Activated T-helper 1 cell treated with anti-CD3 and anti-CD28 coated beads, Interleukin-12 subunit alpha, Interleukin-12 subunit beta, Interleukin-2, Interleukin-4 antibody, amounts not matched to agents 30 ng/mL and 10 ng/mL and 1 ng/mL, durations not matched to agents 14 hours and 24 hours and 36 hours (primary cell): ENCODE measurements around the gene PSD4. TPM values are rescaled to one million over a fixed set of nuclear protein-coding genes. Genes with fewer than 3 reads are reported as not detected.

Source experiments
- DNase-seq: peaks from one replicate; pipeline ENCODE4 v3.0.0; 2021; ENCODE audit warnings: low spot score
- H3K27ac Mint-ChIP-seq: one replicate; pipeline ENCODE4 v1.8.0; 2021; ENCODE audit warnings: mild to moderate bottlenecking, mixed read lengths
- H3K27me3 Mint-ChIP-seq: one replicate; pipeline ENCODE4 v1.8.0; 2022; ENCODE audit warnings: mild to moderate bottlenecking, moderate library complexity, mixed read lengths; ENCODE audit not compliant: insufficient read depth
- H3K36me3 Mint-ChIP-seq: one replicate; pipeline ENCODE4 v1.8.0; 2021; ENCODE audit warnings: low read depth, mixed read lengths
- H3K4me1 Mint-ChIP-seq: one replicate; pipeline ENCODE4 v1.8.0; 2021; ENCODE audit warnings: low read depth, mixed read lengths
- H3K4me3 Mint-ChIP-seq: one replicate; pipeline ENCODE4 v1.8.0; 2021; ENCODE audit warnings: mild to moderate bottlenecking, moderate library complexity, mixed read lengths
- H3K9me3 Mint-ChIP-seq: one replicate; pipeline ENCODE4 v1.8.0; 2021; ENCODE audit warnings: mixed read lengths
- intact Hi-C: fragments of 100-400 bp; cut with micrococcal nuclease; formaldehyde crosslinking; loops from one replicate; pipeline ENCODE4 v1.15.1; 2024
- total RNA-seq: library from RNA; stranded (reverse); gene quantifications from 2 replicates; pipeline ENCODE4 v1.2.3, GENCODE V29; 2022

The PSD4 gene
- total RNA-seq, 1 donor from 2014 or later, result 257 TPM

- no peak for DNase-seq
- peaks cover 40% of the 10 kb centered on the region for H3K4me1 Mint-ChIP-seq
- intact Hi-C loops, result loop anchor here (5.0 kb wide), 2 partner anchors 118 to 258 kb away; no protein-coding TSS in a partner anchor
- H3K27me3 Mint-ChIP-seq, result peaks cover 2% of the 10 kb centered on the region
- no peak overlapping the region for H3K27ac Mint-ChIP-seq
- H3K9me3 Mint-ChIP-seq, result no peaks in the 10 kb centered on the region
- H3K4me3 Mint-ChIP-seq, result no peak overlapping the region
- H3K36me3 Mint-ChIP-seq, result no peaks in the 10 kb centered on the region
These were observed 39.1 kb upstream of the PSD4 start for GRCh38 chr2:113134717-113135116.

DNA sequence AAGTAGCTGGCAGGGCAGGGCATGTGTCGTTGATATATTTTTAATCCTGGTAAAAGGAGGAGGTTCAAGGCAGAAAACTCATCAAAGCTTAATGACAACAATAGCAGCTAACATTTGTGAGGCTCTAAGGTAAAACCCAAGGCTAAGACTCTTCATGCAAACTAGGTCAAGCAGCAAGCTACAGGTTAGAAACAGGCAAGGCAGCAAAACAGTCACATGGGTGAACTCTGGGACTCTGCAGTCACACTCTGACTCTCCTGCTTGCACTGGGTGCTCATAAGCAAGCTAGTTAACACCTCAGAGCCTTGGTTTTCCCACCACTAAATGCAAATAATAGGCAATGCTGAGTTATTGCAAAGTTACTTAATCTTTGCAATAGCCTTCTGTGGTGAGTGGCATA is 38.5 kb upstream of the PSD4 start:
- intact Hi-C loops, result loop anchor here (5.0 kb wide), 2 partner anchors 117 to 257 kb away; no protein-coding TSS in a partner anchor
- no peak for DNase-seq
- H3K9me3 Mint-ChIP-seq, result no peaks in the 10 kb centered on the region
- H3K36me3 Mint-ChIP-seq, result no peaks in the 10 kb centered on the region
- H3K4me3 Mint-ChIP-seq, result no peak overlapping the region
- H3K4me1 Mint-ChIP-seq, result peaks cover 40% of the 10 kb centered on the region
- no peak overlapping the region for H3K27ac Mint-ChIP-seq
- H3K27me3 Mint-ChIP-seq, result peaks cover 2% of the 10 kb centered on the region

- no peaks in the 10 kb centered on the region for H3K9me3 Mint-ChIP-seq
- no peak overlapping the region for H3K4me3 Mint-ChIP-seq
- intact Hi-C loops, result loop anchor here (1.0 to 5.0 kb wide), 4 partner anchors 32 to 255 kb away; no protein-coding TSS in a partner anchor
- no peak for DNase-seq
- H3K4me1 Mint-ChIP-seq, result peaks cover 40% of the 10 kb centered on the region
- H3K27me3 Mint-ChIP-seq, result peaks cover 4% of the 10 kb centered on the region
- no peak overlapping the region for H3K27ac Mint-ChIP-seq
- no peaks in the 10 kb centered on the region for H3K36me3 Mint-ChIP-seq
These were observed 36.7 kb upstream of the PSD4 start for GRCh38 chr2:113136828-113137775.

- Mint-ChIP-seq H3K4me1 (peaks cover 40% of the 10 kb centered on the region), H3K27me3 (peaks cover 4% of the 10 kb centered on the region), H3K9me3 (no peaks in the 10 kb centered on the region), H3K36me3 (no peaks in the 10 kb centered on the region), H3K27ac (no peak overlapping the region), H3K4me3 (no peak overlapping the region)
- intact Hi-C loops, result loop anchor here (1.0 to 5.0 kb wide), 10 partner anchors 19 to 254 kb away; partner anchors contain the start of gene PSD4
- no peak for DNase-seq
These were observed 35.9 kb upstream of the PSD4 start for GRCh38 chr2:113137827-113138226.

DNA sequence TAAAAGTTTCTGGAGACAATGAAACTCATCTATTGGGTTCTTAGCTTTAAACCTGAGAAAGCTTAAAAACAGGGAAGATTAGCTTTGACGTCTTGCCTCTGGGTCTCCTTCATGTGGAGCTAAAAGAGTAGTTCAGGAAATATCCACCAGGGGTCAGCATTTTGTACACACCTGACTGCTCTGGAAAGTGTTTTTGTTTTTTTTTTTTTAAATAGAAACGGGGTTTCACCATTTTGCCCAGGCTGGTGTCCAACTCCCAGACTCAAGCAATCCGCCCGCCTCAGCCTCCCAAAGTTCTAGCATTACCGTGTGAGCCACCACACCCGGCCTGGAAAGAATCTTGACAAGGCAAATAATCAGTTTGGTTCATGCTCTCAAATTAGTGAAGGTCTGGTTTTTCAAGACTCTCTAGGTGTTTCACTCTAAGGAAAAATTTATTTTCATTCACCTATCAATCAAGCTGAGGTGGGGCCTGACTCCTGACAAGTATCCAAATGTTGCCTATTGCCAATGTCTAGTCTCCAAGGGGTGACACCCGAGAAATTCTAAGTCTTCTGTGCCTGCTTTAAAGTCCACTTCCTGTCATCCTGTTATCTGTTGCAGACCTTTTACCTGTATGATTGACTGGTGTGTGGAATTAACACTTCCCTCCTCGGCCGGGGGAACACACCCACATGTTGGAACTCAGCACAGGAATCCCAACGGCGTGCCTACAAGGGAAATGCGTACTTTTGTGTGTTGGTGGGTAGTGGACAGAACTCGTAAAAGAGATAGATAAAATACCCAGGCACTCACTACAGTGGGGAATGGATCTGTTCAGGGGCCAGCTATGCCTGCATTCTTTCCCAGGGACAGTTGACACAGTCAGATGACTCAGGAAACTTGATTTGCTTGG is 35.1 kb upstream of the PSD4 start:
- Mint-ChIP-seq H3K4me1 (peaks cover 35% of the 10 kb centered on the region), H3K4me3 (peak overlapping the region; percentile 11), H3K27me3 (peaks cover 6% of the 10 kb centered on the region), H3K9me3 (no peaks in the 10 kb centered on the region), H3K36me3 (no peaks in the 10 kb centered on the region), H3K27ac (peak overlapping the region; percentile 51)
- intact Hi-C loops, result loop anchor here (1.0 to 5.0 kb wide), 8 partner anchors 19 to 254 kb away; partner anchors contain the start of gene PSD4
- DNase-seq, result peak; percentile 64

- peaks cover 29% of the 10 kb centered on the region for H3K4me1 Mint-ChIP-seq
- peaks cover 19% of the 10 kb centered on the region for H3K27me3 Mint-ChIP-seq
- DNase-seq, result no peak
- intact Hi-C loops, result no loop called here
- H3K36me3 Mint-ChIP-seq, result no peaks in the 10 kb centered on the region
- peaks cover 8% of the 10 kb centered on the region for H3K9me3 Mint-ChIP-seq
- H3K4me3 Mint-ChIP-seq, result no peak overlapping the region
- no peak overlapping the region for H3K27ac Mint-ChIP-seq
These were observed 32.3 kb upstream of the PSD4 start for GRCh38 chr2:113141451-113141850.

DNA sequence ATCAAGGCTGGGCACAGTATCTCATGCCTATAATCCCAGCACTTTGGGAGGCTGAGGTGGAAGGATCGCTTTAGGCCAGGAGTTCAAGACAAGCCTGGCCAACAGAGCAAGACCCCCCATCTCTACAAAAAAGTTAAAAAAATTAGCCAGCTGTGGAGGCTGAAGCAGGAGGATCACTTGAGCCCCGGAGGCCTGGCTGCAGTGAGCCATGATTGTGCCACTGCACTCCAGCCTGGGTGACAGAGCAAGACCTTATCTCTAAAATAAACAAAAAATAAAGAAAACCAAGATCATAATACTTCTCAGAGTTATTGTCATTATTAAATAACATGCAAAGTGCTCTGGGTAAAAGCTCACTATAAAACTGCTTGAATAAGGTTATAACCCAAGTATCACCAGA is 31.5 kb upstream of the PSD4 start:
- H3K27ac Mint-ChIP-seq, result no peak overlapping the region
- no peaks in the 10 kb centered on the region for H3K36me3 Mint-ChIP-seq
- peaks cover 8% of the 10 kb centered on the region for H3K9me3 Mint-ChIP-seq
- intact Hi-C loops, result no loop called here
- H3K27me3 Mint-ChIP-seq, result peaks cover 23% of the 10 kb centered on the region
- peaks cover 22% of the 10 kb centered on the region for H3K4me1 Mint-ChIP-seq
- H3K4me3 Mint-ChIP-seq, result no peak overlapping the region
- no peak for DNase-seq

DNA sequence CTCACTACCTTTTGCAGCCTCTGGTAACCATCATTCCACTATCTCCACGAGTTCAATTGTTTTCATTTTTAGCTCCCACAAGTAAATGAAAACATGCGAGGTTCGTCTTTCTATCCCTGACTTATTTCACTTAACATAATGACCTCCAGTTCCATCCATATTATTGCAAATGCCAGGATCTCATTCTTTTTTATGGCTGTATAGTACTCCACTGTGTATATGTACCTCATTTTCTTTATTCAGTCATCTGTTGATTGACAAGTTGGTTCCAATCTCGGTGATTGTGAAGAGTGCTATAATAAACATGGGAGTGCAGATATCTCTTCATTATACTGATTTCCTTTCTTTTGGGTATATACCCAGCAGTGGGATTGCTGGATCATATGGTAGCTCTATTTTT is 29.5 kb upstream of the PSD4 start:
- Mint-ChIP-seq H3K27ac (no peak overlapping the region), H3K4me3 (no peak overlapping the region), H3K9me3 (peaks cover 8% of the 10 kb centered on the region), H3K36me3 (peaks cover 2% of the 10 kb centered on the region), H3K27me3 (peaks cover 25% of the 10 kb centered on the region), H3K4me1 (peaks cover 3% of the 10 kb centered on the region)
- intact Hi-C loops, result no loop called here
- no peak for DNase-seq

DNA sequence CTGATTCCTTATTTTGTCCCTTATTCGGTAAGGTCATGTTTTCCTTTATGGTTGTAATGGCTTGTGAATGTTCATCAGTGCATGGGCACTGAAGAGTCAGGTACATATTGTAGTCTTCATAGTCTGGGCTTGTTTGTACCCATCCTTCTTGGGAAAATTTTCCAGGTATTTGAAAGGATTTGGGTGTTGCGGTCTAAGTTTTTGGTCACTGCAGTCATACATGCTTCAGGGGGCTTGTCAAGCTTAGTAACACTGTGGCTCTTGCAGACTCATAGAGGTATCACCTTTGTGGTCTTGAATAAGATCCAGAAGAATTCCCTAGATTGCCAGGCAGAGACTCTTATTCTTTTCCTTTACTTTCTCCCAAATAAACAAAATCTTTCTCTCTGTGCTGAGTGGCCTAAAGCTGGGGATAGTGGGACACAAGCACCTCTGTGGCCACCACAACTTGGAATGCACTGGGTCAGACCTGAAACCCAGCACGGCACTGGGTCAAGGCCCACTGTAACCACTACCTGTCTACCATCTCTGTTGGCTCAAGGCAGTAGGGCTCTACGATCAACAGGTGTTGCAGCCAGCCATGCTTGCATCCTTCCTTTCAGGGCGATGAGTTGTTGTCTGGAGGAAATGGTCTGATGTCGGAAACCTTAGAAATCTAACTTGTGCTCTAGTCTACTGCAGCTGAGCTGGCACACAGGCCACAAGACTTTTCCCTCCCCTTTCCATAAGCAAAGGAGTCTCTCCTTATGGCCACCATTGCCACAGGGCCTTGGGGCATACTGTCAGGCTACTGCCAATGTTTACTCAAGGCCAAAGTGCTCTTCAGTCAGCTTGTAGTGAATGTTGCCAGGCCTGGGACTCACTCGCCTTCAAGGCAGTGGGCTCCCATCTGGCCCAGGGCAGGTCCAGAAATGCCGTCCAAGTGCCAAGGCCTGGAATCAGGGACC is 24.9 kb upstream of the PSD4 start:
- intact Hi-C loops, result no loop called here
- H3K27me3 Mint-ChIP-seq, result peaks cover 28% of the 10 kb centered on the region
- H3K4me1 Mint-ChIP-seq, result no peaks in the 10 kb centered on the region
- H3K4me3 Mint-ChIP-seq, result no peak overlapping the region
- H3K9me3 Mint-ChIP-seq, result peaks cover 8% of the 10 kb centered on the region
- H3K36me3 Mint-ChIP-seq, result peaks cover 2% of the 10 kb centered on the region
- DNase-seq, result no peak
- no peak overlapping the region for H3K27ac Mint-ChIP-seq

DNA sequence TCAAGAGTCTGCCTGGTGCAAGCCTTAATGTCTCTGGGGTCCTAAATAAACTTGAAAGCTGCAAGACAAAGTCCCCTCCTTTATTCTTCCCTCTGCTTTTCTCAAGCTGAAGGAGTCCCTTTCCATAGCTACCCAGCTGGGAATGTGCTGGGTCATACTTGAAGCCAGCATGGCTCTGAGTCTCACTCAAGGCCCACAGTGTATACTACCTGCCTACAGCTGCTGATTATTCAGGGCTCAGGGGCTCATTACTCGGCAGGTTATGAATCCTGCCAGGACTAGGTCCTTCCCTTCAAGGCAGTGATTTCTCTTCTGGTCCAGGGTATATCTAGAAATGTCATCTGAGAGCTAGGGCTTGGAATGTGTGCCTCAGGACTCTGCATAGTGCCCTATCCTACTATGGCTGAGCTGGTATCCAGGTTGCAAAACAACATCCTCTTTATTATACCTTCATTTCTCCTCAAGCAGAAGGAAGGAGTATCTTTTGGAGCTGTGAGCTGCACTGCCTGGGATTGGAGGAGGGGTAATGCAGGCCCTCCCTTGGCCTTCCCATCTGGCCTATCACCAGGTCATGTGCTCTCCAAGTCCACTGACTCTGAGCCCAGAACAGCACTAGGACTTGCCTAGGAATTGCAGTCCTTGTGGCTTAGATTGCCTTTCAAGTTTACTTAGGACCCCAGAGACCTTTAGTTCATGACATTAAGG is 24.1 kb upstream of the PSD4 start:
- Mint-ChIP-seq H3K9me3 (peaks cover 1% of the 10 kb centered on the region), H3K36me3 (peaks cover 2% of the 10 kb centered on the region), H3K4me3 (no peak overlapping the region), H3K27me3 (peaks cover 26% of the 10 kb centered on the region), H3K27ac (no peak overlapping the region), H3K4me1 (peaks cover 3% of the 10 kb centered on the region)
- intact Hi-C loops, result no loop called here
- no peak for DNase-seq

GRCh38 chr2:113150258-113150601 is 23.5 kb upstream of the PSD4 start:
- H3K27me3 Mint-ChIP-seq, result peaks cover 20% of the 10 kb centered on the region
- peaks cover 8% of the 10 kb centered on the region for H3K4me1 Mint-ChIP-seq
- H3K27ac Mint-ChIP-seq, result no peak overlapping the region
- H3K36me3 Mint-ChIP-seq, result peaks cover 2% of the 10 kb centered on the region
- H3K9me3 Mint-ChIP-seq, result no peaks in the 10 kb centered on the region
- DNase-seq, result no peak
- no peak overlapping the region for H3K4me3 Mint-ChIP-seq
- intact Hi-C loops, result no loop called here
